NCI-H2196 treated with DMSO at 0.1 percent for 48 hours (cell line): ENCODE data around the gene TM7SF2.
"Not testable (repeated sequence)": the region's sequence is repeated elsewhere in the genome, so short reads cannot be mapped to it uniquely, and the experiment has no call there.

ENCODE experiments used
- DNase-seq: peaks from one replicate; lab custom pipeline; 2025; ENCODE audit not compliant: unreplicated experiment; lab: John Stamatoyannopoulos, UW

Gene TM7SF2

GRCh38 chr11:65128182-65129145 lies 16.8 kb downstream of the TM7SF2 start:
- no peak for DNase-seq

- no peak for DNase-seq
These were observed 18.2 kb downstream of the TM7SF2 start for GRCh38 chr11:65129649-65130441.

- DNase-seq = no peak
These were observed 19.2 kb downstream of the TM7SF2 start for GRCh38 chr11:65130631-65131416.

- DNase-seq = no peak
These were observed 19.7 kb downstream of the TM7SF2 start for GRCh38 chr11:65131417-65131776.

GRCh38 chr11:65131895-65132237 lies 20.2 kb downstream of the TM7SF2 start:
- DNase-seq = no peak

GRCh38 chr11:65132238-65132987 lies 20.7 kb downstream of the TM7SF2 start:
- DNase-seq = no peak

- DNase-seq = peak; percentile 34
These were observed 21.5 kb downstream of the TM7SF2 start for GRCh38 chr11:65132988-65133700.

- DNase-seq = no peak
These were observed 22.1 kb downstream of the TM7SF2 start for GRCh38 chr11:65133724-65134123.

GRCh38 chr11:65134240-65134951 lies 22.7 kb downstream of the TM7SF2 start, which contains the start of gene SYVN1:
TSS of gene SYVN1 (minus strand) at chr11:65134519. CDS start at chr11:65133601, 918 bp downstream.
- peak; percentile 88 for DNase-seq

- peak; percentile 99 for DNase-seq
These were observed 23.4 kb downstream of the TM7SF2 start for GRCh38 chr11:65134952-65135632.

- DNase-seq = no peak
These were observed 24.0 kb downstream of the TM7SF2 start for GRCh38 chr11:65135633-65136145.

- DNase-seq = no peak
These were observed 24.9 kb downstream of the TM7SF2 start for GRCh38 chr11:65136515-65137096.

GRCh38 chr11:65141896-65142494 lies 30.3 kb downstream of the TM7SF2 start:
- DNase-seq = no peak

GRCh38 chr11:65147352-65148075 lies 35.8 kb downstream of the TM7SF2 start:
- no peak for DNase-seq

GRCh38 chr11:65148657-65149056 lies 37.0 kb downstream of the TM7SF2 start:
- DNase-seq = no peak

- not testable (repeated sequence) for DNase-seq
These were observed 38.4 kb downstream of the TM7SF2 start for GRCh38 chr11:65150131-65150508.
